Activated CD8-positive, alpha-beta T cell treated with anti-CD3 and anti-CD28 coated beads, Interleukin-2, amount 10 ng/mL, durations not matched to agents 7 days and 5 days (primary cell): ENCODE measurements around the gene MICALL2. TPM values are rescaled to one million over a fixed set of nuclear protein-coding genes. Genes with fewer than 3 reads are reported as not detected.
A peak's percentile ranks its signal among the peaks of the same experiment; 100 is the strongest.

Experiments used
- ATAC-seq: fragments of 150-1000 bp; cut with Tn5 transposase; one replicate; pipeline ENCODE4 v1.10.0; 2021; ENCODE audit warnings: moderate library complexity
- CTCF ChIA-PET: fragments of 350-600 bp; sonication (Branson Sonifier 250); formaldehyde crosslinking; loops from one replicate; lab custom pipeline; 2021; ENCODE audit warnings: antibody characterized with exemption; lab: Charles Lee
- POLR2A ChIA-PET: fragments of 350-600 bp; sonication (Branson Sonifier 250); formaldehyde crosslinking; loops from one replicate; lab custom pipeline; 2021; ENCODE audit warnings: antibody characterized with exemption; lab: Charles Lee
- DNase-seq: peaks from one replicate; pipeline ENCODE4 v3.0.0-alpha.2; 2020
- H3K27ac Mint-ChIP-seq: one replicate; pipeline ENCODE4 v1.8.0; 2021; ENCODE audit warnings: mild to moderate bottlenecking, mixed read lengths
- H3K27me3 Mint-ChIP-seq: one replicate; pipeline ENCODE4 v1.8.0; 2021; ENCODE audit warnings: low read depth, mixed read lengths
- H3K36me3 Mint-ChIP-seq: one replicate; pipeline ENCODE4 v1.8.0; 2021; ENCODE audit warnings: low read depth, mixed read lengths
- H3K4me1 Mint-ChIP-seq: one replicate; pipeline ENCODE4 v1.8.0; 2021; ENCODE audit warnings: low read depth, mixed read lengths
- H3K4me3 Mint-ChIP-seq: one replicate; pipeline ENCODE4 v1.8.0; 2021; ENCODE audit warnings: mild to moderate bottlenecking, mixed read lengths
- H3K9me3 Mint-ChIP-seq: one replicate; pipeline ENCODE4 v1.8.0; 2022; ENCODE audit warnings: mixed read lengths; ENCODE audit not compliant: insufficient read depth
- total RNA-seq, 2 experiments: library from RNA; stranded (reverse); gene quantifications; one replicate each; pipeline ENCODE4 v1.2.3, GENCODE V29; 2021

MICALL2 gene
- total RNA-seq, 2 experiments from 2014 or later: 1.9 to 2.2 TPM

GRCh38 chr7:1498370-1499305, 39.4 kb upstream of the MICALL2 start:
- H3K27ac Mint-ChIP-seq: no peak overlapping the region
- ATAC-seq (no peak), DNase-seq (no peak)
- CTCF ChIA-PET: no interaction called here
- H3K4me1 Mint-ChIP-seq: peaks cover 19% of the 10 kb centered on the region
- no peak overlapping the region for H3K4me3 Mint-ChIP-seq
- peaks cover 28% of the 10 kb centered on the region for H3K36me3 Mint-ChIP-seq
- no peaks in the 10 kb centered on the region for H3K9me3 Mint-ChIP-seq
- POLR2A ChIA-PET: no interaction called here
- no peaks in the 10 kb centered on the region for H3K27me3 Mint-ChIP-seq

- no peak for ATAC-seq
- Mint-ChIP-seq H3K9me3 (no peaks in the 10 kb centered on the region), H3K36me3 (peaks cover 26% of the 10 kb centered on the region), H3K4me3 (no peak overlapping the region), H3K4me1 (peaks cover 10% of the 10 kb centered on the region), H3K27me3 (no peaks in the 10 kb centered on the region), H3K27ac (no peak overlapping the region)
- POLR2A ChIA-PET: no interaction called here
- no peak for DNase-seq
- CTCF ChIA-PET: no interaction called here
Observed at GRCh38 chr7:1497293-1497927, 38.1 kb upstream of the MICALL2 start.

- POLR2A ChIA-PET: no interaction called here
- Mint-ChIP-seq H3K4me1 (peaks cover 3% of the 10 kb centered on the region), H3K36me3 (peaks cover 29% of the 10 kb centered on the region), H3K27me3 (no peaks in the 10 kb centered on the region), H3K4me3 (no peak overlapping the region), H3K27ac (no peak overlapping the region), H3K9me3 (no peaks in the 10 kb centered on the region)
- no peak for DNase-seq
- CTCF ChIA-PET: no interaction called here
- peak; percentile 15 for ATAC-seq
Observed at GRCh38 chr7:1496531-1497292, 37.4 kb upstream of the MICALL2 start.

GRCh38 chr7:1495564-1496242, 36.4 kb upstream of the MICALL2 start:
- Mint-ChIP-seq H3K27me3 (no peaks in the 10 kb centered on the region), H3K4me3 (no peak overlapping the region), H3K36me3 (peaks cover 26% of the 10 kb centered on the region), H3K27ac (no peak overlapping the region), H3K9me3 (no peaks in the 10 kb centered on the region), H3K4me1 (no peaks in the 10 kb centered on the region)
- ChIA-PET CTCF (no interaction called here), POLR2A (no interaction called here)
- DNase-seq: no peak
- ATAC-seq: no peak

GRCh38 chr7:1494866-1495563, 35.7 kb upstream of the MICALL2 start:
- CTCF ChIA-PET: no interaction called here
- no peak for ATAC-seq
- H3K27ac Mint-ChIP-seq: no peak overlapping the region
- peaks cover 22% of the 10 kb centered on the region for H3K36me3 Mint-ChIP-seq
- H3K9me3 Mint-ChIP-seq: no peaks in the 10 kb centered on the region
- H3K4me1 Mint-ChIP-seq: no peaks in the 10 kb centered on the region
- DNase-seq: no peak
- POLR2A ChIA-PET: no interaction called here
- no peaks in the 10 kb centered on the region for H3K27me3 Mint-ChIP-seq
- H3K4me3 Mint-ChIP-seq: no peak overlapping the region

GRCh38 chr7:1494447-1494846, 35.2 kb upstream of the MICALL2 start:
- H3K4me3 Mint-ChIP-seq: no peak overlapping the region
- ChIA-PET CTCF (interaction anchor here (1.4 kb wide), 1 partner anchor 20 kb away, joined by 3 read pairs; no protein-coding TSS in a partner anchor), POLR2A (no interaction called here)
- no peak overlapping the region for H3K27ac Mint-ChIP-seq
- DNase-seq (no peak), ATAC-seq (no peak)
- H3K27me3 Mint-ChIP-seq: no peaks in the 10 kb centered on the region
- H3K9me3 Mint-ChIP-seq: no peaks in the 10 kb centered on the region
- no peaks in the 10 kb centered on the region for H3K4me1 Mint-ChIP-seq
- H3K36me3 Mint-ChIP-seq: peaks cover 23% of the 10 kb centered on the region

GRCh38 chr7:1493571-1493970, 34.3 kb upstream of the MICALL2 start:
- no peaks in the 10 kb centered on the region for H3K9me3 Mint-ChIP-seq
- H3K36me3 Mint-ChIP-seq: peaks cover 27% of the 10 kb centered on the region
- no peak for DNase-seq
- H3K27ac Mint-ChIP-seq: no peak overlapping the region
- ChIA-PET POLR2A (no interaction called here), CTCF (interaction anchor here (1.4 kb wide), 1 partner anchor 19 kb away, joined by 3 read pairs; no protein-coding TSS in a partner anchor)
- ATAC-seq: no peak
- H3K27me3 Mint-ChIP-seq: no peaks in the 10 kb centered on the region
- H3K4me3 Mint-ChIP-seq: no peak overlapping the region
- H3K4me1 Mint-ChIP-seq: no peaks in the 10 kb centered on the region

GRCh38 chr7:1493129-1493528, 33.9 kb upstream of the MICALL2 start:
- ATAC-seq (no peak), DNase-seq (no peak)
- Mint-ChIP-seq H3K27ac (no peak overlapping the region), H3K4me1 (no peaks in the 10 kb centered on the region), H3K27me3 (no peaks in the 10 kb centered on the region), H3K36me3 (peaks cover 31% of the 10 kb centered on the region), H3K9me3 (no peaks in the 10 kb centered on the region), H3K4me3 (no peak overlapping the region)
- POLR2A ChIA-PET: no interaction called here
- CTCF ChIA-PET: interaction anchor here (1.4 to 2.1 kb wide), 2 partner anchors 19 to 61 kb away, joined by 3 to 5 read pairs; no protein-coding TSS in a partner anchor

GRCh38 chr7:1492640-1493039, 33.4 kb upstream of the MICALL2 start:
- CTCF ChIA-PET: interaction anchor here (2.1 kb wide), 1 partner anchor 60 kb away, joined by 5 read pairs; no protein-coding TSS in a partner anchor

GRCh38 chr7:1492221-1492620, 33.0 kb upstream of the MICALL2 start:
- no peak overlapping the region for H3K27ac Mint-ChIP-seq
- no peaks in the 10 kb centered on the region for H3K4me1 Mint-ChIP-seq
- H3K4me3 Mint-ChIP-seq: no peak overlapping the region
- ATAC-seq: no peak
- H3K36me3 Mint-ChIP-seq: peaks cover 28% of the 10 kb centered on the region
- no peaks in the 10 kb centered on the region for H3K27me3 Mint-ChIP-seq
- DNase-seq: no peak
- CTCF ChIA-PET: interaction anchor here (2.1 kb wide), 1 partner anchor 60 kb away, joined by 5 read pairs; no protein-coding TSS in a partner anchor
- H3K9me3 Mint-ChIP-seq: no peaks in the 10 kb centered on the region
- POLR2A ChIA-PET: no interaction called here

More at GRCh38 chr7:1492640-1493039, 33.4 kb upstream of the MICALL2 start:
- Mint-ChIP-seq H3K4me3 (no peak overlapping the region), H3K36me3 (peaks cover 31% of the 10 kb centered on the region), H3K27me3 (no peaks in the 10 kb centered on the region), H3K9me3 (no peaks in the 10 kb centered on the region), H3K27ac (no peak overlapping the region), H3K4me1 (no peaks in the 10 kb centered on the region)
- ATAC-seq: no peak
- POLR2A ChIA-PET: no interaction called here
- no peak for DNase-seq

GRCh38 chr7:1490837-1491236, 31.6 kb upstream of the MICALL2 start:
- no peaks in the 10 kb centered on the region for H3K4me1 Mint-ChIP-seq
- H3K4me3 Mint-ChIP-seq: no peak overlapping the region

More at GRCh38 chr7:1490837-1491236, 31.6 kb upstream of the MICALL2 start:
- DNase-seq (no peak), ATAC-seq (no peak)
- Mint-ChIP-seq H3K36me3 (peaks cover 26% of the 10 kb centered on the region), H3K9me3 (no peaks in the 10 kb centered on the region), H3K27ac (no peak overlapping the region), H3K27me3 (no peaks in the 10 kb centered on the region)
- ChIA-PET CTCF (no interaction called here), POLR2A (no interaction called here)
